Chondrocyte (in vitro differentiated cells): ENCODE measurements around the gene CDK16. TPM values are rescaled to one million over a fixed set of nuclear protein-coding genes. Genes with fewer than 3 reads are reported as not detected.

Source experiments
- DNase-seq: peaks from one replicate; pipeline ENCODE4 v3.0.0; 2021; ENCODE audit warnings: mixed read lengths, low spot score
- H3K27ac Mint-ChIP-seq: one replicate; pipeline ENCODE4 v1.8.0; 2021; ENCODE audit warnings: mild to moderate bottlenecking, moderate library complexity, mixed read lengths; ENCODE audit not compliant: unreplicated experiment
- H3K27me3 Mint-ChIP-seq: 2 replicates; pipeline ENCODE4 v1.8.0; 2021; ENCODE audit warnings: low read depth, mixed read lengths
- H3K36me3 Mint-ChIP-seq: 2 replicates; pipeline ENCODE4 v1.8.0; 2021; ENCODE audit warnings: low read depth, mixed read lengths
- H3K4me1 Mint-ChIP-seq: 2 replicates; pipeline ENCODE4 v1.8.0; 2021; ENCODE audit warnings: low read depth, mild to moderate bottlenecking, mixed read lengths
- H3K4me3 Mint-ChIP-seq: one replicate; pipeline ENCODE4 v1.8.0; 2021; ENCODE audit warnings: mild to moderate bottlenecking, moderate library complexity, mixed read lengths; ENCODE audit not compliant: unreplicated experiment
- H3K9me3 Mint-ChIP-seq: 2 replicates; pipeline ENCODE4 v1.8.0; 2021; ENCODE audit warnings: low read depth, mixed read lengths
- CTCF ChIP-seq: fragments of 200-600 bp; sonication (generic); IDR thresholded peaks from 2 replicates; pipeline ENCODE4 v1.5.0; 2021; ENCODE audit warnings: antibody characterized with exemption, mild to moderate bottlenecking, moderate library complexity
- total RNA-seq: library from RNA; stranded (reverse); gene quantifications from 3 replicates; pipeline ENCODE4 v1.2.1, GENCODE V29; 2021

CDK16 gene
- total RNA-seq, 1 donor from 2014 or later, result 172 TPM

GRCh38 chrX:47191331-47191730 lies 27.1 kb upstream of the CDK16 start:
- DNase-seq, result peak; percentile 58
- Mint-ChIP-seq H3K4me1 (peaks cover 46% of the 10 kb centered on the region), H3K27me3 (no peaks in the 10 kb centered on the region), H3K27ac (peak overlapping the region; percentile 87), H3K4me3 (peak overlapping the region; percentile 90), H3K9me3 (no peaks in the 10 kb centered on the region), H3K36me3 (peaks cover 4% of the 10 kb centered on the region)
- no peak for TF ChIP-seq CTCF

GRCh38 chrX:47191806-47192401 lies 26.6 kb upstream of the CDK16 start:
- peak overlapping the region; percentile 90 for H3K4me3 Mint-ChIP-seq
- no peaks in the 10 kb centered on the region for H3K9me3 Mint-ChIP-seq
- peak; percentile 29 for DNase-seq
- H3K27me3 Mint-ChIP-seq, result no peaks in the 10 kb centered on the region
- no peak for TF ChIP-seq CTCF
- no peak overlapping the region for H3K27ac Mint-ChIP-seq
- H3K4me1 Mint-ChIP-seq, result peaks cover 52% of the 10 kb centered on the region
- peaks cover 6% of the 10 kb centered on the region for H3K36me3 Mint-ChIP-seq

GRCh38 chrX:47193475-47194193 lies 24.8 kb upstream of the CDK16 start, which contains the start of gene UBA1:
TSS of gene UBA1 (plus strand) at chrX:47193829. CDS start at chrX:47198803, 4,974 bp downstream.
- Mint-ChIP-seq H3K9me3 (no peaks in the 10 kb centered on the region), H3K27ac (peak within 1 kb of the TSS; percentile 99), H3K4me3 (peak within 1 kb of the TSS; percentile 98), H3K36me3 (peaks cover 15% of the 10 kb centered on the region), H3K27me3 (no peaks in the 10 kb centered on the region), H3K4me1 (peaks cover 69% of the 10 kb centered on the region)
- DNase-seq, result peak; percentile 91
- TF ChIP-seq CTCF, result peak; percentile 96

GRCh38 chrX:47194194-47194787 lies 24.2 kb upstream of the CDK16 start:
- no peaks in the 10 kb centered on the region for H3K27me3 Mint-ChIP-seq
- peak overlapping the region; percentile 99 for H3K27ac Mint-ChIP-seq
- TF ChIP-seq CTCF, result no peak
- H3K9me3 Mint-ChIP-seq, result no peaks in the 10 kb centered on the region
- H3K4me1 Mint-ChIP-seq, result peaks cover 73% of the 10 kb centered on the region
- DNase-seq, result peak; percentile 52
- H3K36me3 Mint-ChIP-seq, result peaks cover 21% of the 10 kb centered on the region
- H3K4me3 Mint-ChIP-seq, result peak overlapping the region; percentile 98

GRCh38 chrX:47196098-47196497 lies 22.4 kb upstream of the CDK16 start:
- H3K4me3 Mint-ChIP-seq, result peak overlapping the region; percentile 98
- peak overlapping the region; percentile 82 for H3K27ac Mint-ChIP-seq
- H3K27me3 Mint-ChIP-seq, result no peaks in the 10 kb centered on the region
- DNase-seq, result no peak
- H3K9me3 Mint-ChIP-seq, result no peaks in the 10 kb centered on the region
- no peak for TF ChIP-seq CTCF
- peaks cover 74% of the 10 kb centered on the region for H3K4me1 Mint-ChIP-seq
- peaks cover 31% of the 10 kb centered on the region for H3K36me3 Mint-ChIP-seq
